IPS DF 19.7 (cell line): ENCODE data around the gene YES1.
"Not testable (repeated sequence)": the region's sequence is repeated elsewhere in the genome, so short reads cannot be mapped to it uniquely, and the experiment has no call there.

Experiments used
- DNase-seq: peaks from one replicate; pipeline ENCODE4 v3.0.0-alpha.2; 2013; ENCODE audit warnings: low read depth, low spot score

Gene YES1

DNA sequence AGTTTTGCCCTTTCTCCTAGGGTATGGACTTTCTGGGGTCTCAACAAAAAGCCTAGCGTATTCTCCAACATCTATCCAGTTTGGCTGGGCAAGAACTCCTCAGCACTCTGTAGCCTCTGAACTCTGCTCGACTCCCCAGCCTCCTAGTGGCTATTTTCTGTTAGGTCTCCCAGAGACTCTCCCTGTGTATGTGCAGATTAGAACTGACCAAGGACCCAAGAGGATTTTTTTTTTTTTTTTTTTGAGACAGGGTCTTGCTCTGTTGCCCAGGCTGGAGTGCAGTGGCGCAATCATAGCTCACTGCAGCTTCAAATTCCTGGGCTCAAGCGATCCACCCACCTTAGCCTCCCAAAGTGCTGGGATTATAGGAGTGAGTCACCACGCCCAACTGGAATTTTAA lies 81.9 kb downstream of the YES1 start:
- DNase-seq, result not testable (repeated sequence)

DNA sequence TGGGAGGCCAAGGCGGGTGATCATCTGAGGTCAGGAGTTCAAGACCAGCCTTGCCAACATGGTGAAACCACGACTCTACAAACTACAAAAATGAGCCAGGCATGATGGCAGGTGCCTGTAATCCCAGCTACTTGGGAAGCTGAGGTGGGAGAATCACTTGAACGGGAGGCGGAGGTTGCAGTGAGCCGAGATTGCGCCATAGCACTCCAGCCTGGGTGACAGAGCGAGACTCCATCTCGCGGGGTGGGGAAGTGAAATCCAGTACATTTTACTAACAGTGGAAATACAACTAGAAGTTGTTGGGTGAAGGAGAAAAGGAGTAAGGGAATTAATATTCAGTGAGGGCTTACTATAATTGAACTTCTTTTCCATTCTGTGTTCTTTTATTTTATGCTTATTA lies 86.4 kb downstream of the YES1 start:
- no peak for DNase-seq

DNA sequence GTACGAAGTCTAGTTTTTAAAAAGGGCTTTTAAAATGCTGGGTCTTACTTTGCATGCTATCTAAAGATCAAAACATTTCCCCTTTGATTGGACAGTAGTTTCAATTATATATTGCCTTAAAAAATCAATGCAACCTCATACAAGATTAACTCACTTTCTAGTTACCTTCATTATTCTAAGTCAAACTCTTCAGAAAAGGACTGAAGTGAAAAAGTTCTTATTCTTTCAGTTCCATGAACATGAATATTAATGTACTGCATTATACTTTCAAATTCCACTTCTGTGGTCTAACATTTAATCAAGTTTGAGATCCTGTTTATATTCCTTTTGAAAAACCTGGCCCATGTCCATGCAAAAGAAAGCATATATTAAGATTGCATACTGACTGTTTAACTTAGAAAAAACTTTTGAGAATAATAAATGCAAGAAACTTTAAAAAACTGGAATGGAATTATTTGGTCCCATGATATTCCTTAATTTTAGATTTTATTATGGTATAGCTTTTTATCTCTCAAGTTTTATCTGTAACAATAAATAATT lies 88.4 kb downstream of the YES1 start:
- DNase-seq, result no peak

DNA sequence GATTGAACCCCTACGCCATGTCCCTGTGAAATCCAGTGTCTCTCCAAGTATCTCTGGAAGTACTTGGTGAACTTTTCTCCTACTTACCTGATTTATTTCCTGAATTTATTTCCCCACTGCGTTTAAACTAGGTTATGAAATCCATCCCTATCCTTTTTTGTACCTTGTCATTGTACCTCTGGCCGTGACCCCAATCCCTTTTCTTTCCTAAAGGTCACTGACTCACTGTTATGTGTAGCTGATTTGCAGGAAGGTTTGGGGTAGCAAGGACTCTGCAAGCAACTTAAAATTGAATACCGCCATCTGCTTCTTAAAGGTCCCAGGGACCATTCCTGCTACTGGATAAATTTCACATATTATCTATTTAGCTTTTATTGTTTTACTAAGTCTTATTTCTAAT lies 95.0 kb downstream of the YES1 start:
- no peak for DNase-seq

DNA sequence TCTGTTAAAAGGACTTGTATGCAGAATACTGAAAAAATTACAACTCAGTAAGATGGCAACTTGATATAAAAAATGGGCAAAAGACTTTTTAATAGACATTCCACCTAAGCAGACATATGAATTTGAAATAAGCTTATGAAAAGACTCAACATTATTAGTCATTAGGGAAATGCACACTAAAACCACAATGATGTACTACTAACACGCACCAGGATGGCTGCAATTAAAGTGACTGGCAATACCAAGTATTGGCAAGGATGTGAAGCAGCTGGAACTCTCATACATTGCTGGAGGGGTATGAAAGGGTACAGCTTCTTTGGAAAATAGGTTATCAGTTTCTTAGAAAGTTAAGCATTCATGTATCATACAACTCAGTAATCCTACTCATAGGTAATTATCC lies 96.4 kb downstream of the YES1 start:
- DNase-seq, result no peak

DNA sequence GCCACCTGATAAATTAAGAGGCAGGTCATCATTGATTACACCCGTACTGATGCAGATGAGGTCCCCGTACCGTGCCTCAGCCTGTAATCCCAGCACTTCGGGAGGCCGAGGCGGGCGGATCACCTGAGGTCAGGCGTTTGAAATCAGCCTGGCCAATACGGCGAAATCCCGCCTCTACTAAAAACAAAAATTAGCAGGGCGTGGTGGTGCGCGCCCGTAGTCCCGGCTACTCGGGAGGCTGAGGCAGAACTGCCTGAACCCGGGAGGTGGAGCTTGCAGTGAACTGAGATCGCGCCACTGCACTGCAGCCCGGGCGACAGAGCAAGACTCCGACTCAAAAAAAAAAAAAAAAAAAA lies 98.9 kb downstream of the YES1 start:
- DNase-seq, result no peak

DNA sequence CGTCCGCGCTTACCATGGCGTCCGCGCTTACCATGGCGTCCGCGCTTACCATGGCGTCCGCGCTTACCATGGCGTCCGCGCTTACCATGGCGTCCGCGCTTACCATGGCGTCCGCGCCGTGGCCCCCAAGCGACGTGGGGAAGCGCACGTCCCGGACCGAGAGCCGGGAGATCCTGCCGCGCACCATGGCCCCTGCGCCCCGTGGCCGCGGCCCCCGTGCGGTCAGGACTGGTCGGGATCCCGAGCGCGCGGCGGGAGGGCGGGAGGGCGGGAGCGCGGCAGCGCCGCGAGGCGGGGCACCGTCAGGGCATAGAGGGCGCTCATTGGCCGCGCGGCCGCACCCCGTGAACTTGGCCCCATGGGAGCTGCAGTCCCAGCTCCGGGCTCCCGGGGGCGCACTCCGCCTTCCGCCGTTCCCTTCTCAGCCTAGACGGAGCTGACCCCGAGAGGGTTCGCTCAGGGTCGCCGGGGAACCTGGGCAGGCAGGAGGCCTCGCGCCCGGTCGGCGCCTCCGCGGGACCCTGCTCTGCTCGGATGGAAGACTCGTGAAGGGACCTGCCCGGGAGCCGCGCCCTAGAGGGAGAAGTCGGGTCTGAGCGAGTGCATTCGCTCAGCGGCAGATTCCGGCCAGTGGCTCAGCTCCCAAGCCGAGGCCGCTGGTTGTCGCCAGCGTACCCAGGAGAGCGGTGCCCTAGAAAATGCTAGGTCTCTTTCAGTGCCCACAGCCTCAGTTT lies 99.5 kb downstream of the YES1 start, which contains the start of gene ENOSF1:
ENOSF1 (minus strand) TSS at position 230 of the 734 bp plus-strand sequence; CDS start at position 187, 43 bp downstream.
- DNase-seq, result peak; percentile 35

DNA sequence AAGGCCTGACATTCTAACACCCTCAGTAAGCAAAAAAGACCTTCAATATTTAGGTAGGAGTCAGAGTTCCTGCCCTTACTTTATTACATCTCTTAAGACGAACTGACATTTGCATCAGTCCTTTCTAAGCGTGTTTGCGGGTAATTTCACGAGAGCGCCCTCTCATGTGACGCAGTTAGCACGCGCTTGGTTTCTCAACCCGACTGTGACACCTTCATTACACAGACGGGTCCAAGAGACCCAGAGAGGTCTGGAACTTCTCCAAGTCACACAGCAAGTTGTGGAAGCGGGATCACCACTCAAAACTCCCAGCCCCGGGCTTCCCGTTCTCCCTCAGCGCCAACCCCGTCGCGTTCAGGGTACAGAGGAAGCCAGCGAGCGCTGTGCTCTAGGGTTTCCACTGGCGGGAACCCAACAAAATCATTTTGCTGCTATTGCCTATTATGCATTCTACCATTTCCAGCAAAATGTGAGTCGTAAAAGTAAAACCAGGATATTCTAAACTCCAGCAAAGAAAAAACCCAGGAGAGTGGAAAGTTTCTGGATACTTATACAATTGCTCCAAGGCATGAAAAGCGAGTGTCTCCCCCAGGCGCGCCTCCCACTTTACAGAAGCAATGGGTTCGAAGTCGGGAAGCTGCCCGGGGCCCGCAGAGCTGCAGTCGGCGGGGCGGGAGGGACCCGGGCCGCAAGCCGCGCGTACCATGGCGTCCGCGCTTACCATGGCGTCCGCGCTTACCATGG lies 100.2 kb downstream of the YES1 start:
- DNase-seq, result no peak

DNA sequence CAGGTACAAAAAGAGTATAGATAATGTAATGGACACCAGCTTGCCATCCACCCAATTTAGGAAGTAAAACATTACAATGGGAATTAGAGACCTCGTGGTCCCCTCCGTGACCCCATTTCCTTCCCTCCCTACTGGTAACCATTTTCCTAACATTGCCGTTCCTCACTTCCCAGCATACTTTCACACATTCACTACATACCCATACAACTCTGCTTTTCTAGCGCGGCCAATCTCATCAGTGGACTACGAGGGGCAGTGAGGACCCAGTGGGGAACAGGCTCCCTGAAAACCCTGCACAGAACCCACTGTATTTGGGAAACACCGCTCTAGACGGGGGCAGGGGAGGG lies 100.8 kb downstream of the YES1 start:
- no peak for DNase-seq

DNA sequence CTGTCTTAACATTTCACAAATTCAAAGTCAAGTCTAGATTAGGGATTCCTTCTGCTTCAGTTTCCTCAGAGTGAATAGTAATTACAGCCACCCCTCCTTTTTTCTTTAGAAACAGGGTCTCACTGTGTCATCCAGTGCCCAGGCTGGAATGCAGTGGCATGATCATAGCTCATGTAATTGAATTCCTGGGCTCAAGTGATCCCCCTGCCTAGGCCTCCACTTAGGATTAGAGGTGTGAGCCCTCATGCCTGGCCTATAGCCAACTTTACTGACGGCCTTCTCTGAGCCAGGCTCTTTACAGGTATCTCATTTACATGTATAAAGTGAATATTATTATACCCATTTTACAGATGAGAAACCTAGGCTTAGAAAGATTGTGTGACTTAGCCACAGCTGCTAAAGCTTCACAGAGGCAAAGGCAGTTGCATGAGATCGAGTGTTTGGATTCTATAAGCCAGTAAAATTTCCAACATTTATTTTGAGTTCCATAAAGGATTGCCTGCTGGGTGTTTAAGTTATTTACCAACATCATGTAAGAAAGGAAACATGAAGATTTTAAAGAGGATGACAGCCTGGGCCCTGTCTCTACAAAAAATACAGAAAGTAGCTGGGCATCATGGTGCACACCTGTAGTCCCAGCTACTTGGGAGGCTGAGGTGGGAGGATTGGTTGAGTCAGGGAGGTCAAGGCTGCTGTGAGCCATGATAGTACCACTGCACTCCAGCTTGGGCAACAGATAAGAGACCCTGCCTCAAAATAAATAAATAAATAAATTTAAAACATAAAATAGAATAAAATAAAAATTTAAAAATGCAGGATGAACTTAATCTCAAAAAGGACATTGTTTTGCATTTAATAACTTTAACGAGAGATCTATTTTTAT lies 101.4 kb downstream of the YES1 start:
- no peak for DNase-seq

DNA sequence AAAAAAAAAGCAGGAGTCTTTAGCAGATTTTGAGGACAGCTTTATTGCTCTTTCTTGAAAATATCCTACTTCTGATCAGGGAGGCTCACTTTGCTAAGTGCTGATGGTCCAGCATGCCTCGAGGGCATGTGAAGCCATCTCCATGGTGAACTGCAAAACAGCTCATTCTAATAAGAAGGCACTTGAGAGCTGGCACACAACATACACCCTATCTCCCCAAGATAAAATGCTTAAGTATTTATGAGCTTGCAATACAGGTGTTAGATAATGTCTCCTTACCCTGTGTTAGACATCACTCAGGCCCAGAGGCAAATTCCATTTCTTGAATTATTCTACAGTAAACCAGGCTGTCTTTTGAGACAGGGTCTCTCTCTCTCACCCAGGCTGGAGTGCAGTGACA lies 102.3 kb downstream of the YES1 start:
- DNase-seq, result no peak

DNA sequence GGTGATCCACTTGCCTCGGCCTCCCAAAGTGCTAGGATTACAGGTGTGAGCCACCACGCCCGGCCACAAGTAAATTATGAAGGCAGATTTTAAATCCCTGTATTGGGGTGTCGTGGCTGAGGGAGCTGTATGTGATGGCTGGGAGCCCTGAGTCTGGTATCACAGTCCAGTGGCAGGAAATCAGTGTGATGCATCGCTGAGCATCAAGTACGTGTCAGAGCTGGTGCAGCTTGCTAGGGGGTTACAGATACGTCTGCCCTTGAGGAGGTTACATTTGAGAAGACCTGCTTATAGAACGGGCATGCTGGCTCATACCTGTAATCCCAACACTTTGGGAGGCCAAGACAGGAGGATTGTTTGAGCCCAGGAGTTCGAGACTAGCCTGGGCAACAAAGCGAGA lies 103.9 kb downstream of the YES1 start:
- DNase-seq, result no peak

DNA sequence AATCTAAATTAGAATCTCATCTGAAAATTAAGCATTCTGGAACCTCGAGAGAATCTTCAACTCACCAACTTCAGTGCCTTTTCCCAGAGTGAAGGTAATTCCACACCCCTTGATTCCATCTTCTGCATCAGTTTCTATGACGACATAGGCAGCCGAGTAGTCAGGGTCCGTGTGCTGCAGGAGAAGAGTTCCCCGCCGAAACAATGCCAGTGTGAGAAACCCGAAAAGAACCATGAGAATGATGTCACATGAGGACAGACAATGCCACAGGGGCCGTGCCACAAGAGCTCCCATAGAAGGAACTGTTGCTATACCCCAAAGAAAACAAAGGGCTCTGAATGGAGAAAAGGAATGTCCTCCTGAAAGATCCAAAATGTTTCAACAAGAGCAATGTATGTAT lies 105.6 kb downstream of the YES1 start:
- DNase-seq, result no peak

DNA sequence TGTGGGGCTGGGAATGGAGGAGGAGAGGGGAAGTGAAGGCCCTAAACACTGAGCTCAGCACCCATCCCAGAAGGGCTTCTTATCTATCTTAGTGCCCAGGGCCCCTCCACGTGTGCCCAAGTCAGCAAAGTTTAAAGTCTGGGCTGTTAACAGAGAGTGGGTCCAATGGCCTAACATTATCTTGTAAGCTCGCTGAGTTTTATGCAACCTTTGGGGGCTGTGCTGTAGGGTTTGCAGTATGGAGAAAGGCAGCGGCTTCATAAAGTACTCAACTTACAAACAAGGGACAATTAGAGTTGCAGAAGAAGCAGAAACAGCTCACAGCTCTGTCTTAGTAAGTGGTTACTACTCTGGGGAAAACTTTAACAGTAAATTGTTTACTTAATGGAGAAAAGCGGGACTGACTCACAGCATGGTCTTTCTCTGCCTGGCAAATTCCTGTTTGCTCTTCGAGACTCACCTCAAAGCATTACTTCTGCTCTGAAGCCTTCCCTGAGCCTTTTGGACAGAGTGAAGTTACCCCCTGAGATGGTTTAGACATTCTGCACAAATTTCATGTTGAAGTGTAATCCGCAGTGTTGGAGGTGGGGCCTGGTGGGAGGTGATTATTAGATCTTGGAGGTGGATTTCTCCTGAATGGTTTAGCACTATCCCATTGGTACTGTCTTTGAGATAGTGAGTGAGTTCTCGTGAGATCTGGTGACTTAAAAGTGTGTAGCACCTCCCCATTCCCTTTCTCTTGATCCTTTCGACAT lies 108.7 kb downstream of the YES1 start:
- DNase-seq, result no peak

DNA sequence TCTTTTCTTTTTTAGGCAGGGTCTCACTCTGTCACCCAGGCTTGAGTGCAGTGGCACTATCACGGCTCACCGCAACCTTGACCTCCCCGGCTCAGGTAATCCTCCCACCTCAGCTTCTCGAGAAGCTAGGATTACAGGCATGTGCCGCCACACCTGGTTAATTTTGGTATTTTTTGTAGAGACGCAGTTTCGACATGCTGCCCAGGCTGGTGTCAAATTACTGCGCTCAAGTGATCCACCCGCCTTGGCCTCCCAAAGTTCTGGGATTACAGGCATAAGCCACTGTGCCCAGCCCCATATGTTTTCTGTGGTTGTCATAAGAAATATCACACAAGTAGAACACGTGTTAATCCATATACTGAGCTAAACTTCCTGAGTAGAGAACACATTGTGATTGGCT lies 114.2 kb downstream of the YES1 start:
- DNase-seq, result no peak

DNA sequence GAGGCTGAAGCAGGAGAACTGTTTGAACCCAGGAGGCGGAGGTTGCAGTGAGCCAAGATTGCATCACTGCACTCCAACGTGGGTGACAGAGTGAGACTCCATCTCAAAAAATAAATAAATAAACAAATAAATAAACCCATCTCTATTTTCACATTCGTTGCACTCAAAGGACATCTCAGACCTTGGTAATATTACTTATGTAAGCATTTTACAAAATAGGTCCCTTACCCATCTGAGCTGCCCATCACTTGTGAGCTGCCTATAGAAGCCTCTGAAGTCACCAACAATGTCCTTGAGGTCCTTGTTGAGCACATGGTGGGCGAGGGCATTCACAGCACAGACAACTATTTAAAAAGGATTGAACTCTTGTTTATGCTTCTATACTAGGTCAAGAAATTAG lies 115.0 kb downstream of the YES1 start:
- DNase-seq, result no peak

DNA sequence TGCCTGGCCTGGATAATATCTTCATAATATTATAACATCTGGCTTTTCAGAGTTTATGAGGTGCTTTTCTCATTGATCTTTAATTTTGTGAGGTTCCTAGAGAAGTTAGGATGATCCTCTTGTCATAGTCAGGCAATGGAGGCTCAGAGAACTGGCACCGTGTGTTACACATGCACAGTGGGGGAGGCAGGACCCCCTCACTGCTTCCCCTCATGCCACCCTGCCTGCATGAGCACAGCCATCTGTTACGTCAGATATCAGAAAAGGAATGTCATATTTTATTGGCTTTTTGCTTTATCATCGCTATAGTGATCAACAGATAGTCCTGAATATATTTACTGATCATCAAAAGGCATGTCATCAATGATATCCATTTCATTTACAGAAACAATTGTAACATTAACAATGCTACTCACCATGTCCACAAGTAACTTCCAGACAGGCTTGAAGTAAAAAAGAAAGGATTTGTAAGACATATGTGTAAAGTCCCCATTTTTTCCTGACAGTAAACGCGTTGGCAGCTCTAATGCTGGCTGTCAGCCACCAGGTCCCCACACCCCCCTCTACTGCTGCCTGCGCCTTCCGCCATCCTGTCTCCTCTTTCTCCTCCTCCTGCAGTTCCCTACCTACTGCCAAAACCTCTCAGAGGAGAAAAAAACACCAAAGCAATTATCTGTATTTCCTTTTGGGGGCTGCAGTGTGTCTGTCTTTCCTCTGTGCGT lies 118.4 kb downstream of the YES1 start:
- no peak for DNase-seq

DNA sequence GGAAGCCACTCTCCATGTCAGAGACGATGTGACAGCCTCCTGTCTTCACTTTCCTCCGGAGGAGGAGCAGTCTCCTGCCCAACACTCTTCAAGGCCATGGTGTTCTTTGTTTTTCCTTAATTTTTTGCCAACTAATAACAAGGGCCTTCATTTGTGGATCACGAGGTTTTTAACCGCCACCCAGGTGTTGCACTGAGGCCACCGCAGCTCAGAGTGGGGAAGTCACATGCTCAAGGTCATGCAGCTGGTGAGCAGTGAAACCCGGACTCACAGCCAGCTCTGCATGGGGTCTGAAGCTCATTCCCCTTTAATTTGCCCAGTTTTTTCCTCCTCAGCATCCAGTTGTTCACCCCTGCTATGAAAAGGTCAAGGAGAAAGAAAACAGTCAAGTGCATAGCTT lies 119.2 kb downstream of the YES1 start:
- no peak for DNase-seq

DNA sequence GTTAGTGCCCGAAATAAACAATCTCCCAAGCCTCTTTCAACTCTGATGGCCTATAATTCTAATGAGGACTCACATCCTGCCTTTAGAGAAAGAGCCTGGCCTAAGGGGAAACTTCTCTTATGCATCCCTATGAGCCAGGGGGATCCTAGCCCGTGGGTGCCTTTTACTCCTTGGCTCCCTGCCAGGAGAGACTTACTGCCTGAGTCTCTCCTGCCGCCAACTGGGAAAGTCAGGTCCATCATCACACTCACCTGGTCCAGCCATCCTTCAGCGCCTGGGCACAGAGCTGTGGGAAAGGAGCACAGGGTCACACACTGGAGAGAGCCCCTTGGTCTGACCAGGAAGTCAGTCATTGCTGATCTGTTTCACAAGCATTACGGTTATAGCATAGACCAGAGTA lies 123.7 kb downstream of the YES1 start:
- DNase-seq, result no peak

DNA sequence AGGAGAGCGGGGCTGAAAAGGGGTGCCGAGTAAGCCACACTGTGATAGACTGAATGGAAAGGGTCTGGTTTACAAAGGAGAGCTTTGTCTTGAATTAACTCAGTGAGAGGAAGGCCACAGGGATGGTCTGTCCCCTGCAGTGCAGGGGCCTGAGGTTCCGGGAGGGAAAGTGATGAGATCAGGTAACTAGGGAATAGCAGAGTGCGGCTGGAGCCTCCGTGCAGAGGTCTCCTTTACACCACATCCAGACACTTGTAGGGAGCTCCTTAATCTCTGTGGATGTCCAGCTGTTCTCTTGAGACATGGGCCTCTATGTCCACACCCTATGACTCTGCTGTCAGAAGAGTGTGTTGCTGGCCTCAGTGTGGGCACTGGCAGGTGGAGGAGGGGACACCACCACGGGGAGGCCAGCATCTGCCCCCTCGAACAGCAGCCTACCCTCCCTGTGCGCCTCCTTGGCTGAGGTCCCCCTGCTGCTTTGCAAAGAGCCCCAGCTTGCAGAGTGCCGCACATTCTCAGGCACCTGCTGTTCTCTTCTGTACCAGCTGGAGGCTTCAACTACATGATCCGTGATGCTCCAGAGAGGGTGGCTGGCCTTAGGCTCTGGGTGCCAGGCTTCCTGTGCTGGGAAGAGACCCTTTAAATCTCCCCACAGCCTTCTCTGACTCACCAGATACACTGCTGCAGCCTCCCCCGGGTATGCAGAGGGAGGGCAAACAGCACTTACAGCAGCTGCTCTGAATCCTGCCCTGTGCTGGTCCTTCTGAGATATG lies 125.5 kb downstream of the YES1 start:
- no peak for DNase-seq
